ENCODE results near the gene EQTN. TPM values are rescaled to one million over a fixed set of nuclear protein-coding genes. Genes with fewer than 3 reads are reported as not detected.

The EQTN gene
- total RNA-seq, 2 experiments from 2014 or later: not detected

GRCh38 chr9:27311184-27311583 lies 14.2 kb upstream of the EQTN start:
- CTCF ChIA-PET (ENCODE audit: unreplicated experiment): no interaction called here
- intact Hi-C loops (cut with micrococcal nuclease; ENCODE audit: unreplicated experiment): no loop called here
- Histone ChIP-seq H3K9me2 (ENCODE audit: insufficient read depth, low read length) (no peaks in the 10 kb centered on the region), H3K36me3 (ENCODE audit: insufficient read depth, low read length) (no peaks in the 10 kb centered on the region), H2AFZ (ENCODE audit: low read length) (no peak overlapping the region), H3K9me3 (ENCODE audit: low read length) (no peaks in the 10 kb centered on the region), H3K4me1 (ENCODE audit: insufficient read depth, low read length, poor library complexity, severe bottlenecking) (no peaks in the 10 kb centered on the region), H3K4me3 (ENCODE audit: low read depth, low read length, poor library complexity, severe bottlenecking) (no peak overlapping the region), H3K27ac (ENCODE audit: low read depth, low read length, poor library complexity, severe bottlenecking) (no peak overlapping the region), H3K4me2 (ENCODE audit: low read length) (no peak overlapping the region), H3K79me2 (ENCODE audit: insufficient read depth, low read depth, low read length) (no peaks in the 10 kb centered on the region), H4K20me1 (ENCODE audit: insufficient read depth, low read length) (no peaks in the 10 kb centered on the region)
- POLR2A ChIA-PET: interaction anchor here (1.3 kb wide), 1 partner anchor 11 kb away, joined by 3 read pairs; no protein-coding TSS in a partner anchor
- no peak for DNase-seq (ENCODE audit: low spot score)
- TF ChIP-seq EZH2phosphoT487 (IDR thresholded peaks at IDR 0.05; ENCODE audit: borderline replicate concordance, low read depth, low read length) (no peak), CTCF (conservative IDR thresholded peaks at IDR 0.05; ENCODE audit: low read length) (no peak)
- BruUV-seq (replicated peaks): no TSS peak

- H3K9me2 ChIP-seq (ENCODE audit: insufficient read depth, low read length): no peaks in the 10 kb centered on the region
Observed at GRCh38 chr9:27310582-27310981, 13.6 kb upstream of the EQTN start.

More at GRCh38 chr9:27310582-27310981, 13.6 kb upstream of the EQTN start:
- no peak for DNase-seq (ENCODE audit: low spot score)
- no TSS peak for BruUV-seq (replicated peaks)
- H3K4me1 ChIP-seq (ENCODE audit: insufficient read depth, low read length, poor library complexity, severe bottlenecking): no peaks in the 10 kb centered on the region
- intact Hi-C loops (cut with micrococcal nuclease; ENCODE audit: unreplicated experiment): no loop called here
- no peak overlapping the region for H3K27ac ChIP-seq (ENCODE audit: low read depth, low read length, poor library complexity, severe bottlenecking)
- no peak overlapping the region for H2AFZ ChIP-seq (ENCODE audit: low read length)
- ChIA-PET POLR2A (interaction anchor here (0.7 to 1.3 kb wide), 2 partner anchors 11 to 302 kb away, joined by 3 to 4 read pairs; no protein-coding TSS in a partner anchor), CTCF (ENCODE audit: unreplicated experiment) (no interaction called here)
- H3K9me3 ChIP-seq (ENCODE audit: low read length): no peaks in the 10 kb centered on the region
- no peaks in the 10 kb centered on the region for H3K79me2 ChIP-seq (ENCODE audit: insufficient read depth, low read depth, low read length)
- no peak for TF ChIP-seq CTCF (conservative IDR thresholded peaks at IDR 0.05; ENCODE audit: low read length)
- no peak for TF ChIP-seq EZH2phosphoT487 (IDR thresholded peaks at IDR 0.05; ENCODE audit: borderline replicate concordance, low read depth, low read length)
- H4K20me1 ChIP-seq (ENCODE audit: insufficient read depth, low read length): no peaks in the 10 kb centered on the region
- H3K4me2 ChIP-seq (ENCODE audit: low read length): no peak overlapping the region
- no peaks in the 10 kb centered on the region for H3K36me3 ChIP-seq (ENCODE audit: insufficient read depth, low read length)
- no peak overlapping the region for H3K4me3 ChIP-seq (ENCODE audit: low read depth, low read length, poor library complexity, severe bottlenecking)

All from OCI-LY7 (cell line).